Measurements from ENCODE around the gene SAE1. TPM values are rescaled to one million over a fixed set of nuclear protein-coding genes. Genes with fewer than 3 reads are reported as not detected.

Gene SAE1
- total and polyA plus RNA-seq, 2 experiments from 2014 or later = 115 to 236 TPM

GRCh38 chr19:47158367-47158791 lies 27.7 kb downstream of the SAE1 start:
- DNase-seq (ENCODE audit: low spot score) (no peak), ATAC-seq (no peak)
- no peak overlapping the region for H2AFZ ChIP-seq
- H3K9me2 ChIP-seq (ENCODE audit: insufficient read depth) = no peaks in the 10 kb centered on the region
- peaks cover 87% of the 10 kb centered on the region for H3K36me3 Mint-ChIP-seq (ENCODE audit: low read depth)
- H3F3A ChIP-seq (replicated peaks; ENCODE audit: low read depth) = peaks cover 32% of the 10 kb centered on the region
- no peaks in the 10 kb centered on the region for H3K27me3 ChIP-seq (ENCODE audit: insufficient read depth)
- H3K27me3 Mint-ChIP-seq (ENCODE audit: insufficient read depth, low read depth, poor library complexity) = peaks cover 11% of the 10 kb centered on the region
- H4K20me1 ChIP-seq (replicated peaks; ENCODE audit: insufficient read depth) = peaks cover 21% of the 10 kb centered on the region
- H3K27ac ChIP-seq (ENCODE audit: low read depth) = peak overlapping the region; percentile 98
- peak overlapping the region; percentile 40 for H3K4me3 Mint-ChIP-seq
- H3K9me3 Mint-ChIP-seq = no peaks in the 10 kb centered on the region; the same call in 2 of the 3 replicates
- peak overlapping the region; percentile 98 for H3K27ac Mint-ChIP-seq
- peaks cover 71% of the 10 kb centered on the region for H3K79me2 ChIP-seq (replicated peaks; ENCODE audit: insufficient read depth)
- peaks cover 44% of the 10 kb centered on the region for H3K36me3 ChIP-seq (ENCODE audit: insufficient read depth)
- H3K4me1 ChIP-seq (ENCODE audit: insufficient read depth) = peaks cover 35% of the 10 kb centered on the region
- peak overlapping the region; percentile 30 for H3K4me3 ChIP-seq
- H3K4me1 Mint-ChIP-seq = peaks cover 36% of the 10 kb centered on the region
- H3K4me2 ChIP-seq = peak overlapping the region; percentile 65
- TF ChIP-seq EZH2phosphoT487 (IDR thresholded peaks at IDR 0.05; ENCODE audit: unreplicated experiment) = no peak
- no peak for TF ChIP-seq JUNB (IDR thresholded peaks at IDR 0.05; ENCODE audit: unreplicated experiment)
- no peak for TF ChIP-seq EZH2 (IDR thresholded peaks at IDR 0.05; ENCODE audit: low read depth, unreplicated experiment)
- no peak for TF ChIP-seq POLR2AphosphoS5 (IDR thresholded peaks at IDR 0.05; ENCODE audit: low read depth)
- TF ChIP-seq NANOG (IDR thresholded peaks at IDR 0.05; ENCODE audit: borderline replicate concordance) = no peak
- no peak for TF ChIP-seq CREB1 (CRISPR knock-in tag; IDR thresholded peaks at IDR 0.05; ENCODE audit: low read depth)
- TF ChIP-seq ZNF114 (CRISPR knock-in tag; IDR thresholded peaks at IDR 0.05) = no peak
- TF ChIP-seq ZNF462 (CRISPR knock-in tag; IDR thresholded peaks at IDR 0.05) = no peak
- TF ChIP-seq ETS1 (IDR thresholded peaks at IDR 0.05) = no peak
- no peak for TF ChIP-seq STAT1 (IDR thresholded peaks at IDR 0.05; ENCODE audit: unreplicated experiment)
- TF ChIP-seq CTCF (conservative IDR thresholded peaks at IDR 0.05; ENCODE audit: low read depth in 2 of 2) = no peak
- no peak for TF ChIP-seq ZNF331 (CRISPR knock-in tag; IDR thresholded peaks at IDR 0.05; ENCODE audit: low read depth)

All from GM23338 (cell line).